Mucosa of descending colon (tissue), 3 donors: Measurements from ENCODE around the gene ITGB5. TPM values are rescaled to one million over a fixed set of nuclear protein-coding genes. Genes with fewer than 3 reads are reported as not detected.

ENCODE experiments used
- ATAC-seq: fragments of 200-7000 bp; cut with Tn5 transposase; one replicate; pipeline ENCODE4 v1.9.1; 2020; ENCODE audit warnings: mild to moderate bottlenecking, moderate library complexity
- DNase-seq, 3 donors: peaks; one replicate each; pipeline ENCODE4 v3.0.0-alpha.2; 2020
- H3K36me3 ChIP-seq: fragments of 200-600 bp; one replicate; pipeline ENCODE4 v1.8.0; 2021; ENCODE audit warnings: low read depth, mild to moderate bottlenecking
- H3K4me1 ChIP-seq: fragments of 200-600 bp; one replicate; pipeline ENCODE4 v1.8.0; 2021; ENCODE audit warnings: low read depth, mild to moderate bottlenecking
- H3K4me3 ChIP-seq: fragments of 200-600 bp; one replicate; pipeline ENCODE4 v1.8.0; 2021; ENCODE audit warnings: mild to moderate bottlenecking
- H3K9me3 ChIP-seq: fragments of 200-600 bp; one replicate; pipeline ENCODE4 v1.8.0; 2021; ENCODE audit warnings: mild to moderate bottlenecking
- CTCF ChIP-seq: fragments of 200-600 bp; IDR thresholded peaks from one replicate; pipeline ENCODE4 v1.8.0; 2022; ENCODE audit warnings: antibody characterized with exemption, mild to moderate bottlenecking
- intact Hi-C, 2 donors: fragments of 100-400 bp; cut with DNase I in 1 of 2; cut with micrococcal nuclease in 1 of 2; formaldehyde crosslinking; loops; one replicate each; pipeline versions ENCODE4 v1.11.0 to v1.11.1; 2022; cut with DNase I, micrococcal nuclease
- total RNA-seq, 3 donors: library from RNA; stranded (reverse); fragmentation: NEBNext Ultra II Directional in 2 of 3; extraction: Animal tissue kit (Norgen Biotek cat#: 25700) in 2 of 3; gene quantifications; one replicate each; pipeline versions ENCODE4 v1.2.1 to v1.2.4, GENCODE V29; 2021 to 2023
- donor health status: DM: no; HTN: no; CAD: no; lungs with moderate emphysema.
- donor health status: DM: no; HTN: no; CAD: no.
- donor health status: DM: no; HTN: yes; CAD: no.

The ITGB5 gene
- total RNA-seq, 3 donors from 2014 or later: 67.9 to 102 (median 69.6) TPM

GRCh38 chr3:124826703-124827102 lies 60.5 kb downstream of the ITGB5 start:
- DNase-seq (no peak), ATAC-seq (peak; percentile 54)
- TF ChIP-seq CTCF: no peak
- intact Hi-C loops: loop anchor here in 1 of 2 donors (5.0 kb wide), 1 partner anchor 39 kb away; no protein-coding TSS in a partner anchor
- no peaks in the 10 kb centered on the region for H3K36me3 ChIP-seq
- no peak overlapping the region for H3K4me3 ChIP-seq
- no peaks in the 10 kb centered on the region for H3K9me3 ChIP-seq
- peaks cover 5% of the 10 kb centered on the region for H3K4me1 ChIP-seq

- intact Hi-C loops: no loop called here
- no peaks in the 10 kb centered on the region for H3K36me3 ChIP-seq
- TF ChIP-seq CTCF: no peak
- H3K4me1 ChIP-seq: peaks cover 5% of the 10 kb centered on the region
- no peak for DNase-seq
- no peaks in the 10 kb centered on the region for H3K9me3 ChIP-seq
- no peak overlapping the region for H3K4me3 ChIP-seq
- no peak for ATAC-seq
These were observed 62.8 kb downstream of the ITGB5 start for GRCh38 chr3:124824286-124824915.

GRCh38 chr3:124823648-124824047 lies 63.5 kb downstream of the ITGB5 start:
- no peaks in the 10 kb centered on the region for H3K36me3 ChIP-seq
- H3K4me3 ChIP-seq: no peak overlapping the region
- no peaks in the 10 kb centered on the region for H3K9me3 ChIP-seq
- peaks cover 5% of the 10 kb centered on the region for H3K4me1 ChIP-seq
- ATAC-seq (no peak), DNase-seq (no peak)
- no peak for TF ChIP-seq CTCF
- intact Hi-C loops: no loop called here

- Histone ChIP-seq H3K4me1 (peaks cover 5% of the 10 kb centered on the region), H3K4me3 (no peak overlapping the region), H3K36me3 (no peaks in the 10 kb centered on the region), H3K9me3 (no peaks in the 10 kb centered on the region)
- intact Hi-C loops: no loop called here
- TF ChIP-seq CTCF: no peak
- ATAC-seq (no peak), DNase-seq (no peak)
These were observed 64.0 kb downstream of the ITGB5 start for GRCh38 chr3:124823206-124823605.

GRCh38 chr3:124821356-124821755 lies 65.8 kb downstream of the ITGB5 start:
- intact Hi-C loops: no loop called here
- Histone ChIP-seq H3K36me3 (no peaks in the 10 kb centered on the region), H3K9me3 (no peaks in the 10 kb centered on the region), H3K4me3 (no peak overlapping the region), H3K4me1 (no peaks in the 10 kb centered on the region)
- no peak for TF ChIP-seq CTCF
- DNase-seq: peak in 1 of 3 donors; percentile 16
- no peak for ATAC-seq
